ENCODE results near the gene ZNF184. TPM values are rescaled to one million over a fixed set of nuclear protein-coding genes. Genes with fewer than 3 reads are reported as not detected.

ZNF184 gene
- total and polyA plus RNA-seq, 9 of the 15 experiments (the other 6 are each of a cell fraction or from before 2014, with no cell fraction given) = 7.6 to 22.2 (median 12.8) TPM

DNA sequence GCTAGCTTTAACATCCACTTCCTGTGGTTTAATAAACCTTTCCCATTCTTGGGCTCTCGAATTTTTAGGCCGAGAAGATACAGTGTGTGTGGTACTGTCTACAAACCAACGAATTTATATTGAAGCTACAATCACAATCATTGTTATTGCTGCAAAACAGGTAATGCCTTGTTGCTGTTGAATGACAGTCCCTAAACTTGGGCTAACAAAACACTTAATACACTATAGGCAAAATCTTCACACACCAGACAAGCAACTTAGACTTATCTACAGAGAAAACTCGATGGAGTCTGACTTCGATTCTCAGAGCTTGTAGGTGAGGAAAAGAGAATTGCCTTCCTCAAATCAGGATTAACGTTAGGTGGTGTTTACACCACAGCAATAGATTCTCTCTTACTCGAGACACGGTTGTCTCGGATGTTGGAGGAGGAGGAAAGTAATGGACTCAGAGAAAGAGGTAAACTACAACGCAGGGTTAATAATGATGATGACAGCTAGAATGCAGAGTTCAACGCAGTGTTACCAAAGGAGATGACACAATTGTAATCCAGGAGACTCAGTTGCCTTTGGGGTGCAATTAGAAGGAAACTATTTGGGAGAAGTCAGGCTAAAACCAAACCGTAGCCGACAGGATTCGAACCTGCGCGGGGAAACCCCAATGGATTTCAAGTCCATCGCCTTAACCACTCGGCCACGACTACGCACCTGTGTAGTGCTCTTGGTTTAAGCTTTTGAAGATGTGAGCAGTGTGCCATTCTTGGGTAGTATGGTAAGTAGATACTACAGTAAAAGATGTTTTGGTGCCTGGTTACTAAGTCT, 32.5 kb upstream of the ZNF184 start (continued):
- TF ChIP-seq, protein P1, sequence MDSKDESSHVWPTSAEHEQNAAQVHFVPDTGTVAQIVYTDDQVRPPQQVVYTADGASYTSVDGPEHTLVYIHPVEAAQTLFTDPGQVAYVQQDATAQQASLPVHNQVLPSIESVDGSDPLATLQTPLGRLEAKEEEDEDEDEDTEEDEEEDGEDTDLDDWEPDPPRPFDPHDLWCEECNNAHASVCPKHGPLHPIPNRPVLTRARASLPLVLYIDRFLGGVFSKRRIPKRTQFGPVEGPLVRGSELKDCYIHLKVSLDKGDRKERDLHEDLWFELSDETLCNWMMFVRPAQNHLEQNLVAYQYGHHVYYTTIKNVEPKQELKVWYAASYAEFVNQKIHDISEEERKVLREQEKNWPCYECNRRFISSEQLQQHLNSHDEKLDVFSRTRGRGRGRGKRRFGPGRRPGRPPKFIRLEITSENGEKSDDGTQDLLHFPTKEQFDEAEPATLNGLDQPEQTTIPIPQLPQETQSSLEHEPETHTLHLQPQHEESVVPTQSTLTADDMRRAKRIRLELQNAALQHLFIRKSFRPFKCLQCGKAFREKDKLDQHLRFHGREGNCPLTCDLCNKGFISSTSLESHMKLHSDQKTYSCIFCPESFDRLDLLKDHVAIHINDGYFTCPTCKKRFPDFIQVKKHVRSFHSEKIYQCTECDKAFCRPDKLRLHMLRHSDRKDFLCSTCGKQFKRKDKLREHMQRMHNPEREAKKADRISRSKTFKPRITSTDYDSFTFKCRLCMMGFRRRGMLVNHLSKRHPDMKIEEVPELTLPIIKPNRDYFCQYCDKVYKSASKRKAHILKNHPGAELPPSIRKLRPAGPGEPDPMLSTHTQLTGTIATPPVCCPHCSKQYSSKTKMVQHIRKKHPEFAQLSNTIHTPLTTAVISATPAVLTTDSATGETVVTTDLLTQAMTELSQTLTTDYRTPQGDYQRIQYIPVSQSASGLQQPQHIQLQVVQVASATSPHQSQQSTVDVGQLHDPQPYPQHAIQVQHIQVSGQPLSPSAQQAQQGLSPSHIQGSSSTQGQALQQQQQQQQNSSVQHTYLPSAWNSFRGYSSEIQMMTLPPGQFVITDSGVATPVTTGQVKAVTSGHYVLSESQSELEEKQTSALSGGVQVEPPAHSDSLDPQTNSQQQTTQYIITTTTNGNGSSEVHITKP (IDR thresholded peaks at IDR 0.05; ENCODE audit: partially characterized antibody) = peak; percentile 34
- TF ChIP-seq, protein P2, sequence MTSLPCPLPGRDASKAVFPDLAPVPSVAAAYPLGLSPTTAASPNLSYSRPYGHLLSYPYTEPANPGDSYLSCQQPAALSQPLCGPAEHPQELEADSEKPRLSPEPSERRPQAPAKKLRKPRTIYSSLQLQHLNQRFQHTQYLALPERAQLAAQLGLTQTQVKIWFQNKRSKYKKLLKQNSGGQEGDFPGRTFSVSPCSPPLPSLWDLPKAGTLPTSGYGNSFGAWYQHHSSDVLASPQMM (CRISPR knock-in tag; IDR thresholded peaks at IDR 0.05) = no peak
- no peak for TF ChIP-seq MXI1 (IDR thresholded peaks at IDR 0.05; ENCODE audit: low read depth, low read length)
- TF ChIP-seq, protein P3, sequence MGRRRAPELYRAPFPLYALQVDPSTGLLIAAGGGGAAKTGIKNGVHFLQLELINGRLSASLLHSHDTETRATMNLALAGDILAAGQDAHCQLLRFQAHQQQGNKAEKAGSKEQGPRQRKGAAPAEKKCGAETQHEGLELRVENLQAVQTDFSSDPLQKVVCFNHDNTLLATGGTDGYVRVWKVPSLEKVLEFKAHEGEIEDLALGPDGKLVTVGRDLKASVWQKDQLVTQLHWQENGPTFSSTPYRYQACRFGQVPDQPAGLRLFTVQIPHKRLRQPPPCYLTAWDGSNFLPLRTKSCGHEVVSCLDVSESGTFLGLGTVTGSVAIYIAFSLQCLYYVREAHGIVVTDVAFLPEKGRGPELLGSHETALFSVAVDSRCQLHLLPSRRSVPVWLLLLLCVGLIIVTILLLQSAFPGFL (CRISPR knock-in tag; IDR thresholded peaks at IDR 0.05) = peak; percentile 52; the same call in 1 of the 2 replicates
- TF ChIP-seq, protein P4, sequence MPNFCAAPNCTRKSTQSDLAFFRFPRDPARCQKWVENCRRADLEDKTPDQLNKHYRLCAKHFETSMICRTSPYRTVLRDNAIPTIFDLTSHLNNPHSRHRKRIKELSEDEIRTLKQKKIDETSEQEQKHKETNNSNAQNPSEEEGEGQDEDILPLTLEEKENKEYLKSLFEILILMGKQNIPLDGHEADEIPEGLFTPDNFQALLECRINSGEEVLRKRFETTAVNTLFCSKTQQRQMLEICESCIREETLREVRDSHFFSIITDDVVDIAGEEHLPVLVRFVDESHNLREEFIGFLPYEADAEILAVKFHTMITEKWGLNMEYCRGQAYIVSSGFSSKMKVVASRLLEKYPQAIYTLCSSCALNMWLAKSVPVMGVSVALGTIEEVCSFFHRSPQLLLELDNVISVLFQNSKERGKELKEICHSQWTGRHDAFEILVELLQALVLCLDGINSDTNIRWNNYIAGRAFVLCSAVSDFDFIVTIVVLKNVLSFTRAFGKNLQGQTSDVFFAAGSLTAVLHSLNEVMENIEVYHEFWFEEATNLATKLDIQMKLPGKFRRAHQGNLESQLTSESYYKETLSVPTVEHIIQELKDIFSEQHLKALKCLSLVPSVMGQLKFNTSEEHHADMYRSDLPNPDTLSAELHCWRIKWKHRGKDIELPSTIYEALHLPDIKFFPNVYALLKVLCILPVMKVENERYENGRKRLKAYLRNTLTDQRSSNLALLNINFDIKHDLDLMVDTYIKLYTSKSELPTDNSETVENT (CRISPR knock-in tag; IDR thresholded peaks at IDR 0.05) = no peak
- TF ChIP-seq, protein P5, sequence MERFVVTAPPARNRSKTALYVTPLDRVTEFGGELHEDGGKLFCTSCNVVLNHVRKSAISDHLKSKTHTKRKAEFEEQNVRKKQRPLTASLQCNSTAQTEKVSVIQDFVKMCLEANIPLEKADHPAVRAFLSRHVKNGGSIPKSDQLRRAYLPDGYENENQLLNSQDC (CRISPR knock-in tag; IDR thresholded peaks at IDR 0.05) = peak; percentile 15; the same call in 1 of the 2 replicates
- TF ChIP-seq, protein P6, sequence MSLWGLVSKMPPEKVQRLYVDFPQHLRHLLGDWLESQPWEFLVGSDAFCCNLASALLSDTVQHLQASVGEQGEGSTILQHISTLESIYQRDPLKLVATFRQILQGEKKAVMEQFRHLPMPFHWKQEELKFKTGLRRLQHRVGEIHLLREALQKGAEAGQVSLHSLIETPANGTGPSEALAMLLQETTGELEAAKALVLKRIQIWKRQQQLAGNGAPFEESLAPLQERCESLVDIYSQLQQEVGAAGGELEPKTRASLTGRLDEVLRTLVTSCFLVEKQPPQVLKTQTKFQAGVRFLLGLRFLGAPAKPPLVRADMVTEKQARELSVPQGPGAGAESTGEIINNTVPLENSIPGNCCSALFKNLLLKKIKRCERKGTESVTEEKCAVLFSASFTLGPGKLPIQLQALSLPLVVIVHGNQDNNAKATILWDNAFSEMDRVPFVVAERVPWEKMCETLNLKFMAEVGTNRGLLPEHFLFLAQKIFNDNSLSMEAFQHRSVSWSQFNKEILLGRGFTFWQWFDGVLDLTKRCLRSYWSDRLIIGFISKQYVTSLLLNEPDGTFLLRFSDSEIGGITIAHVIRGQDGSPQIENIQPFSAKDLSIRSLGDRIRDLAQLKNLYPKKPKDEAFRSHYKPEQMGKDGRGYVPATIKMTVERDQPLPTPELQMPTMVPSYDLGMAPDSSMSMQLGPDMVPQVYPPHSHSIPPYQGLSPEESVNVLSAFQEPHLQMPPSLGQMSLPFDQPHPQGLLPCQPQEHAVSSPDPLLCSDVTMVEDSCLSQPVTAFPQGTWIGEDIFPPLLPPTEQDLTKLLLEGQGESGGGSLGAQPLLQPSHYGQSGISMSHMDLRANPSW (CRISPR knock-in tag; IDR thresholded peaks at IDR 0.05) = no peak
- TF ChIP-seq POLR2B (IDR thresholded peaks at IDR 0.05; ENCODE audit: low read depth, partially characterized antibody) = no peak
- TF ChIP-seq HDAC1 (IDR thresholded peaks at IDR 0.05) = peak; percentile 81 to 94
- TF ChIP-seq ZBTB17 (CRISPR knock-in tag; IDR thresholded peaks at IDR 0.05) = no peak
- 0 out of 4 replicates have a peak, but pooled peaks of 1 of the 2 experiments have one; percentile 23 for TF ChIP-seq MCM7 (IDR thresholded peaks at IDR 0.05)
- no peak for TF ChIP-seq ASH1L (IDR thresholded peaks at IDR 0.05; ENCODE audit: borderline replicate concordance, low read depth, partially characterized antibody)

Data from K562 (cell line).